SK-N-SH (cell line): Measurements from ENCODE around the gene KIFAP3. TPM values are rescaled to one million over a fixed set of nuclear protein-coding genes. Genes with fewer than 3 reads are reported as not detected.

Experiments
- CTCF ChIA-PET: fragments of 300-600, 350-600 bp; formaldehyde crosslinking; extraction: SDS; loops from one replicate; lab custom pipeline; 2021; lab: Yijun Ruan, JAX
- POLR2A ChIA-PET: fragments of 350-600 bp; sonication (Branson Sonifier 250); formaldehyde crosslinking; extraction: SDS; loops from one replicate; lab custom pipeline; 2020; ENCODE audit warnings: antibody characterized with exemption, inconsistent platforms; lab: Yijun Ruan, JAX
- DNase-seq: peaks from one replicate; pipeline ENCODE4 v3.0.0; 2012
- H2AFZ ChIP-seq: fragments of 200-600 bp; sonication (generic); 2 replicates; pipeline ENCODE4 v1.8.1; 2016; ENCODE audit warnings: antibody characterized with exemption, mild to moderate bottlenecking, low read depth
- H3F3A ChIP-seq: fragments of 200-600 bp; sonication (generic); replicated peaks from 2 replicates; pipeline ENCODE3; 2016; ENCODE audit warnings: antibody characterized with exemption, mild to moderate bottlenecking; ENCODE audit not compliant: insufficient read depth
- H3K27ac ChIP-seq, 2 experiments: fragments of 200-500 bp in 1 of 2; fragments of 200-600 bp in 1 of 2; sonication (Bioruptor generic) in 1 of 2; sonication (generic), shearing (Covaris generic) in 1 of 2; 2 replicates each; pipeline versions ENCODE4 v1.5.1 to v1.6.1; 2014 to 2016; ENCODE audit warnings: low read depth in 2 of 2, inconsistent platforms in 1 of 2, low read length in 1 of 2, mild to moderate bottlenecking in 1 of 2, mixed read lengths in 1 of 2
- H3K27me3 ChIP-seq: fragments of 200-600 bp; sonication (generic), shearing (Covaris generic); 2 replicates; pipeline ENCODE4 v1.6.1; 2016; ENCODE audit warnings: mixed run types; ENCODE audit not compliant: insufficient read depth
- H3K36me3 ChIP-seq, 2 experiments: fragments of 200-500 bp in 1 of 2; fragments of 200-600 bp in 1 of 2; sonication (Bioruptor generic) in 1 of 2; sonication (generic) in 1 of 2; replicated peaks in 1 of 2; 2 replicates each; pipeline versions ENCODE3 to v1.5.1; 2014 to 2016; ENCODE audit warnings: low read length in 1 of 2, mild to moderate bottlenecking in 1 of 2; ENCODE audit not compliant: insufficient read depth in 2 of 2, control insufficient read depth in 1 of 2
- H3K4me1 ChIP-seq, 2 experiments: fragments of 200-500 bp in 1 of 2; fragments of 200-600 bp in 1 of 2; sonication (Bioruptor generic) in 1 of 2; sonication (generic), shearing (Covaris generic) in 1 of 2; 2 replicates each; pipeline versions ENCODE4 v1.5.1 to v1.6.1; 2014 to 2016; ENCODE audit warnings: low read depth in 1 of 2, low read length in 1 of 2, mixed run types in 1 of 2; ENCODE audit not compliant: insufficient read depth in 2 of 2, control insufficient read depth in 1 of 2
- H3K4me2 ChIP-seq: fragments of 200-600 bp; sonication (generic), shearing (Covaris generic); 2 replicates; pipeline ENCODE4 v1.6.1; 2017; ENCODE audit warnings: mixed run types
- H3K4me3 ChIP-seq, 2 experiments: fragments of 200-500 bp in 1 of 2; fragments of 200-600 bp in 1 of 2; sonication (Bioruptor generic) in 1 of 2; sonication (generic), shearing (Covaris generic) in 1 of 2; 2 replicates each; pipeline versions ENCODE4 v1.5.1 to v1.8.1; 2014 to 2016; ENCODE audit warnings: low read depth in 2 of 2, inconsistent platforms in 1 of 2, low read length in 1 of 2, mild to moderate bottlenecking in 1 of 2, mixed read lengths in 1 of 2, moderate library complexity in 1 of 2
- H3K79me2 ChIP-seq: fragments of 200-600 bp; sonication (generic); 2 replicates; pipeline ENCODE4 v1.8.1; 2017; ENCODE audit warnings: mild to moderate bottlenecking; ENCODE audit not compliant: insufficient read depth
- H3K9ac ChIP-seq: fragments of 200-600 bp; sonication (generic); 2 replicates; pipeline ENCODE4 v1.6.1; 2017; ENCODE audit warnings: mixed run types
- H3K9me2 ChIP-seq: fragments of 200-600 bp; sonication (generic); 2 replicates; pipeline ENCODE4 v1.6.1; 2017; ENCODE audit warnings: mixed run types
- H3K9me3 ChIP-seq: fragments of 200-600 bp; sonication (generic); 2 replicates; pipeline ENCODE4 v1.6.1; 2017; ENCODE audit warnings: mixed run types, mild to moderate bottlenecking, moderate library complexity
- H4K20me1 ChIP-seq: fragments of 200-600 bp; sonication (generic); 2 replicates; pipeline ENCODE4 v1.6.1; 2017; ENCODE audit warnings: mild to moderate bottlenecking, mixed run types; ENCODE audit not compliant: insufficient read depth
- ELF1 ChIP-seq: IDR thresholded peaks from 2 replicates; pipeline ENCODE4 v1.4.0; 2012
- EP300 ChIP-seq, 2 experiments: IDR thresholded peaks; 2 replicates each; pipeline versions ENCODE4 v1.4.0 to v1.6.1; 2012; ENCODE audit warnings: borderline replicate concordance in 1 of 2, low read depth in 1 of 2, low read length in 1 of 2
- FOXM1 ChIP-seq: IDR thresholded peaks from 2 replicates; pipeline ENCODE4 v1.4.0; 2012; ENCODE audit warnings: low read depth, mild to moderate bottlenecking
- GABPA ChIP-seq: IDR thresholded peaks from 2 replicates; pipeline ENCODE4 v1.4.0; 2012; ENCODE audit warnings: low read depth, mild to moderate bottlenecking
- GATA2 ChIP-seq: sonication (generic); formaldehyde crosslinking; IDR thresholded peaks from 2 replicates; pipeline ENCODE4 v1.5.0; 2020; ENCODE audit warnings: mild to moderate bottlenecking, missing genetic modification reagents
- JUND ChIP-seq: IDR thresholded peaks from 2 replicates; pipeline ENCODE4 v1.4.0; 2012
- MAX ChIP-seq: IDR thresholded peaks from 2 replicates; pipeline ENCODE4 v1.4.0; 2012; ENCODE audit warnings: low read depth
- MXI1 ChIP-seq: IDR thresholded peaks from 2 replicates; pipeline ENCODE4 v1.6.1; 2012; ENCODE audit warnings: mild to moderate bottlenecking, low read depth, low read length, improper control_type of control experiment
- NFIC ChIP-seq: IDR thresholded peaks from 2 replicates; pipeline ENCODE4 v1.4.0; 2012; ENCODE audit warnings: borderline replicate concordance
- NRF1 ChIP-seq: IDR thresholded peaks from 2 replicates; pipeline ENCODE4 v1.6.1; 2012; ENCODE audit warnings: low read depth, mild to moderate bottlenecking, low read length
- RCOR1 ChIP-seq: fragments of 150-350 bp; IDR thresholded peaks from 2 replicates; pipeline ENCODE4 v1.6.1; 2017; ENCODE audit warnings: antibody characterized with exemption, low read length
- SIN3A ChIP-seq: IDR thresholded peaks from 2 replicates; pipeline ENCODE4 v1.6.1; 2012; ENCODE audit warnings: low read depth, mild to moderate bottlenecking, low read length, moderate library complexity, borderline replicate concordance
- SMC3 ChIP-seq: IDR thresholded peaks from 2 replicates; pipeline ENCODE4 v1.6.1; 2012; ENCODE audit warnings: low read depth, low read length, improper control_type of control experiment
- USF1 ChIP-seq: IDR thresholded peaks from 2 replicates; pipeline ENCODE4 v1.4.0; 2012; ENCODE audit warnings: low read depth, borderline replicate concordance
- WGBS: methylation state at CpG from one replicate; pipeline ENCODE4 v1.1.6; 2017; ENCODE audit warnings: low lambda C conversion rate; 5-methylcytosine and 5-hydroxymethylcytosine counted together
- polyA plus RNA-seq, 3 experiments: library from polyadenylated mRNA; depleted of rRNA; stranded (reverse); fragments of >200 nt; gene quantifications; 2 replicates each; pipeline ENCODE4 v1.2.3, GENCODE V29; 2012
- TF ChIP-seq, protein P1 (sequence below): IDR thresholded peaks from 2 replicates; pipeline ENCODE4 v1.6.1; 2012; ENCODE audit warnings: mild to moderate bottlenecking, low read depth, low read length, moderate library complexity
- TF ChIP-seq, protein P2 (sequence below): IDR thresholded peaks from 2 replicates; pipeline ENCODE4; 2012
- TF ChIP-seq, protein P3 (sequence below): IDR thresholded peaks from 2 replicates; pipeline ENCODE4 v1.4.0; 2012; ENCODE audit warnings: low read depth, borderline replicate concordance

KIFAP3 gene
- polyA plus RNA-seq, 1 of the 3 experiments (the other 2 are of a cell fraction), result 10.7 TPM

- Histone ChIP-seq H3K4me3 (peak overlapping the region; percentile 90 to 95), H3K4me1 (peaks cover 14 to 20% of the 10 kb centered on the region in 2 experiments; a peak in 3 of 4 replicates), H3K9me3 (no peaks in the 10 kb centered on the region), H3K4me2 (peak overlapping the region; percentile 80), H3K9me2 (no peaks in the 10 kb centered on the region), H3K27me3 (no peaks in the 10 kb centered on the region), H3F3A (peaks cover 5% of the 10 kb centered on the region), H4K20me1 (no peaks in the 10 kb centered on the region), H3K36me3 (no peaks in the 10 kb centered on the region), H3K9ac (peak overlapping the region; percentile 98), H2AFZ (peak overlapping the region; percentile 99), H3K79me2 (peaks cover 38% of the 10 kb centered on the region), H3K27ac (peak overlapping the region; percentile 91 to 96; a peak in 3 of 4 replicates)
- TF ChIP-seq FOXM1, result no peak
- TF ChIP-seq, protein P1, sequence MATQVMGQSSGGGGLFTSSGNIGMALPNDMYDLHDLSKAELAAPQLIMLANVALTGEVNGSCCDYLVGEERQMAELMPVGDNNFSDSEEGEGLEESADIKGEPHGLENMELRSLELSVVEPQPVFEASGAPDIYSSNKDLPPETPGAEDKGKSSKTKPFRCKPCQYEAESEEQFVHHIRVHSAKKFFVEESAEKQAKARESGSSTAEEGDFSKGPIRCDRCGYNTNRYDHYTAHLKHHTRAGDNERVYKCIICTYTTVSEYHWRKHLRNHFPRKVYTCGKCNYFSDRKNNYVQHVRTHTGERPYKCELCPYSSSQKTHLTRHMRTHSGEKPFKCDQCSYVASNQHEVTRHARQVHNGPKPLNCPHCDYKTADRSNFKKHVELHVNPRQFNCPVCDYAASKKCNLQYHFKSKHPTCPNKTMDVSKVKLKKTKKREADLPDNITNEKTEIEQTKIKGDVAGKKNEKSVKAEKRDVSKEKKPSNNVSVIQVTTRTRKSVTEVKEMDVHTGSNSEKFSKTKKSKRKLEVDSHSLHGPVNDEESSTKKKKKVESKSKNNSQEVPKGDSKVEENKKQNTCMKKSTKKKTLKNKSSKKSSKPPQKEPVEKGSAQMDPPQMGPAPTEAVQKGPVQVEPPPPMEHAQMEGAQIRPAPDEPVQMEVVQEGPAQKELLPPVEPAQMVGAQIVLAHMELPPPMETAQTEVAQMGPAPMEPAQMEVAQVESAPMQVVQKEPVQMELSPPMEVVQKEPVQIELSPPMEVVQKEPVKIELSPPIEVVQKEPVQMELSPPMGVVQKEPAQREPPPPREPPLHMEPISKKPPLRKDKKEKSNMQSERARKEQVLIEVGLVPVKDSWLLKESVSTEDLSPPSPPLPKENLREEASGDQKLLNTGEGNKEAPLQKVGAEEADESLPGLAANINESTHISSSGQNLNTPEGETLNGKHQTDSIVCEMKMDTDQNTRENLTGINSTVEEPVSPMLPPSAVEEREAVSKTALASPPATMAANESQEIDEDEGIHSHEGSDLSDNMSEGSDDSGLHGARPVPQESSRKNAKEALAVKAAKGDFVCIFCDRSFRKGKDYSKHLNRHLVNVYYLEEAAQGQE, result no peak
- no peak for TF ChIP-seq SMC3
- no peak for TF ChIP-seq MAX
- no peak for TF ChIP-seq NRF1
- no peak for TF ChIP-seq EP300 (IDR thresholded peaks at IDR 0.05; ENCODE audit: borderline replicate concordance in 1 of 2, low read depth in 1 of 2, low read length in 1 of 2)
- no peak for TF ChIP-seq GATA2 (CRISPR knock-in tag)
- TF ChIP-seq, protein P2, sequence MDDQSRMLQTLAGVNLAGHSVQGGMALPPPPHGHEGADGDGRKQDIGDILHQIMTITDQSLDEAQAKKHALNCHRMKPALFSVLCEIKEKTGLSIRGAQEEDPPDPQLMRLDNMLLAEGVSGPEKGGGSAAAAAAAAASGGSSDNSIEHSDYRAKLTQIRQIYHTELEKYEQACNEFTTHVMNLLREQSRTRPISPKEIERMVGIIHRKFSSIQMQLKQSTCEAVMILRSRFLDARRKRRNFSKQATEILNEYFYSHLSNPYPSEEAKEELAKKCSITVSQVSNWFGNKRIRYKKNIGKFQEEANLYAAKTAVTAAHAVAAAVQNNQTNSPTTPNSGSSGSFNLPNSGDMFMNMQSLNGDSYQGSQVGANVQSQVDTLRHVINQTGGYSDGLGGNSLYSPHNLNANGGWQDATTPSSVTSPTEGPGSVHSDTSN, result no peak
- TF ChIP-seq SIN3A, result no peak
- TF ChIP-seq NFIC, result no peak
- TF ChIP-seq, protein P3, sequence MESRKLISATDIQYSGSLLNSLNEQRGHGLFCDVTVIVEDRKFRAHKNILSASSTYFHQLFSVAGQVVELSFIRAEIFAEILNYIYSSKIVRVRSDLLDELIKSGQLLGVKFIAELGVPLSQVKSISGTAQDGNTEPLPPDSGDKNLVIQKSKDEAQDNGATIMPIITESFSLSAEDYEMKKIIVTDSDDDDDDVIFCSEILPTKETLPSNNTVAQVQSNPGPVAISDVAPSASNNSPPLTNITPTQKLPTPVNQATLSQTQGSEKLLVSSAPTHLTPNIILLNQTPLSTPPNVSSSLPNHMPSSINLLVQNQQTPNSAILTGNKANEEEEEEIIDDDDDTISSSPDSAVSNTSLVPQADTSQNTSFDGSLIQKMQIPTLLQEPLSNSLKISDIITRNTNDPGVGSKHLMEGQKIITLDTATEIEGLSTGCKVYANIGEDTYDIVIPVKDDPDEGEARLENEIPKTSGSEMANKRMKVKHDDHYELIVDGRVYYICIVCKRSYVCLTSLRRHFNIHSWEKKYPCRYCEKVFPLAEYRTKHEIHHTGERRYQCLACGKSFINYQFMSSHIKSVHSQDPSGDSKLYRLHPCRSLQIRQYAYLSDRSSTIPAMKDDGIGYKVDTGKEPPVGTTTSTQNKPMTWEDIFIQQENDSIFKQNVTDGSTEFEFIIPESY, result no peak
- no peak for TF ChIP-seq GABPA
- TF ChIP-seq JUND, result no peak
- no peak for TF ChIP-seq MXI1
- TF ChIP-seq ELF1, result no peak
- no peak for TF ChIP-seq RCOR1
- no peak for TF ChIP-seq USF1
- POLR2A ChIA-PET, result interaction anchor here (0.6 to 1.7 kb wide), 6 partner anchors 9 to 637 kb away, joined by 3 to 15 read pairs (median 6); partner anchors contain the start of genes GORAB, KIFAP3 and METTL18
- DNase-seq, result no peak
- WGBS, result 35% methylated on average over 15 of the region's 15 CpGs
- CTCF ChIA-PET, result interaction anchor here (1.4 kb wide), 1 partner anchor 33 kb away, joined by 5 read pairs; no protein-coding TSS in a partner anchor
Measured at GRCh38 chr1:169894424-169895145, 179.9 kb downstream of the KIFAP3 start.
